GM18861 (cell line): Measurements from ENCODE around the gene RTEL1.

Experiments
- ATAC-seq: cut with Tn5 transposase; IDR thresholded peaks from one replicate; pipeline ENCODE4 v1.9.1; 2021; ENCODE audit not compliant: unreplicated experiment

The RTEL1 gene

GRCh38 chr20:63737945-63738686 is 80.0 kb downstream of the RTEL1 start:
- no peak for ATAC-seq

GRCh38 chr20:63738687-63739129 is 80.6 kb downstream of the RTEL1 start:
- no peak for ATAC-seq

GRCh38 chr20:63739130-63740069 is 81.3 kb downstream of the RTEL1 start, which contains the start of gene SLC2A4RG:
TSS of gene SLC2A4RG (plus strand) at chr20:63739776. CDS start at chr20:63739913, 137 bp downstream.
- no peak for ATAC-seq

GRCh38 chr20:63740070-63740626 is 82.0 kb downstream of the RTEL1 start:
- ATAC-seq: no peak

- no peak for ATAC-seq
Measured at GRCh38 chr20:63740627-63741353, 82.7 kb downstream of the RTEL1 start.

- no peak for ATAC-seq
Measured at GRCh38 chr20:63741354-63741675, 83.2 kb downstream of the RTEL1 start.

- ATAC-seq: no peak
Measured at GRCh38 chr20:63741676-63742380, 83.7 kb downstream of the RTEL1 start.

- ATAC-seq: no peak
Measured at GRCh38 chr20:63742381-63743024, 84.4 kb downstream of the RTEL1 start.

GRCh38 chr20:63743210-63743970 is 85.3 kb downstream of the RTEL1 start:
- no peak for ATAC-seq

GRCh38 chr20:63744158-63744557 is 86.0 kb downstream of the RTEL1 start:
- no peak for ATAC-seq

GRCh38 chr20:63744574-63745423 is 86.7 kb downstream of the RTEL1 start:
- ATAC-seq: no peak

- ATAC-seq: no peak
Measured at GRCh38 chr20:63745424-63745805, 87.3 kb downstream of the RTEL1 start.
